ENCODE results near the gene E2F7. TPM values are rescaled to one million over a fixed set of nuclear protein-coding genes. Genes with fewer than 3 reads are reported as not detected.

The E2F7 gene
- total and polyA plus RNA-seq, 4 donors: 2.4 to 4.0 (median 3.4) TPM

DNA sequence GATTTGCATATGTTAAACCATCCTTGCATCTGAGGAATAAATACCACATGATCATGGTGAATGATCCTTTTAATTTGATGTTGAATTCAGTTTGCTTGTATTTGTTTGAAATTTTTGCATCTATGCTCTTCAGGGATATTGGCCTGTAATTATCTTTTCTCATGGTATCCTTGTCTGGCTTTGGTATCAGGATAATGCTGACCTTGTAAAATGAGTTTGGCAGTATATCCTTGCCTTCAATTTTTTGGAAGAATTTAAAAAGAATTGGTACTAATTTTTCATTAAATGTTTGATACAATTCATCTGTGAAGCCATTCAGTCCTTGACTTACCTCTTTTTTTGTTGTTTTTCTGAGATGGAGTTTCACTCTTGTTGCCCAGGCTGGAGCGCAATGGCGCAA is 85.2 kb downstream of the E2F7 start:
- peaks cover 4% of the 10 kb centered on the region for H3K9me3 ChIP-seq (ENCODE audit: control insufficient read depth, insufficient read depth, low read length)
- H3K36me3 ChIP-seq (ENCODE audit: control insufficient read depth, insufficient read depth, low read length): no peaks in the 10 kb centered on the region
- no peak for DNase-seq (ENCODE audit: low read depth in 4 of 6, low spot score in 6 of 6)
- H3K4me3 ChIP-seq (ENCODE audit: low read depth, low read length): no peak overlapping the region
- no peak overlapping the region for H3K27ac ChIP-seq (ENCODE audit: low read depth, low read length)
- no peaks in the 10 kb centered on the region for H3K27me3 ChIP-seq (ENCODE audit: control insufficient read depth, insufficient read depth, low read length)
- no peaks in the 10 kb centered on the region for H3K4me1 ChIP-seq (ENCODE audit: control insufficient read depth, insufficient read depth, low read length)
- no CpG with 5 or more reads among the region's 2 CpGs for WGBS (ENCODE audit: insufficient coverage)

DNA sequence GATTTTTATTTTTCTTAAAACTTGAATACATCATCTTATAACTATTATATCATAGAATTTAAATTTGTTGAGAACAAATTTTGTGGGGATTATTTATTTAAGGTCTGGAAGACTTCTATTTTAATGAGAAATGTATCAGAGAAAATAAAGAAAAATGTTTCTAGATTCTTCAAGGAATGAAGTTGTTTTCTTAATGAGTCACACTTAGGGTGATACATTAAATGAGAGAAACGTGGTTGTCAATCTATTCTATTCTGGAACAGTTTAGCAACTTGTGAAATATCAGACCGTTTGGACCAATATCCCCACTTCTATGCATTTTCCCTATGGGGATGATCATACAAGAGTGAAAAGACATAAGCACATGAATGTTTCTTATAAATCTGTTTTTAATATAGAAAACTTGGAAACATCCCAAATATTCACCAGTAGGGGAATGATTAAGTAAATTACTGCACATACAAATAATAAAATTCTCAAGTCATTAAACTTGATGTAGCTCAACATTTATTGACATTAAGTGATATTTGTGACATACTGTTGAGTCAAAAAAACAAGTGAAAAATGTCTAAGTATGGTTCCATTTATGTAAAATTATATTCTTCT is 88.5 kb downstream of the E2F7 start:
- no peak overlapping the region for H3K27ac ChIP-seq (ENCODE audit: low read depth, low read length)
- WGBS (ENCODE audit: insufficient coverage): no CpG with 5 or more reads among the region's 2 CpGs

More for the DNA sequence above, 88.5 kb downstream of the E2F7 start:
- DNase-seq (ENCODE audit: low read depth in 4 of 6, low spot score in 6 of 6): no peak
- no peaks in the 10 kb centered on the region for H3K4me1 ChIP-seq (ENCODE audit: control insufficient read depth, insufficient read depth, low read length)
- H3K9me3 ChIP-seq (ENCODE audit: control insufficient read depth, insufficient read depth, low read length): no peaks in the 10 kb centered on the region
- H3K27me3 ChIP-seq (ENCODE audit: control insufficient read depth, insufficient read depth, low read length): no peaks in the 10 kb centered on the region
- no peak overlapping the region for H3K4me3 ChIP-seq (ENCODE audit: low read depth, low read length)
- H3K36me3 ChIP-seq (ENCODE audit: control insufficient read depth, insufficient read depth, low read length): no peaks in the 10 kb centered on the region

Other genes with a start within 250 kb of the E2F7 start
- gene CSRP2, start 186.6 kb downstream of the E2F7 start, total RNA-seq: 10 to 100 TPM; 26.8 to 85.9 TPM
- gene CSRP2, start 186.6 kb downstream of the E2F7 start, polyA plus RNA-seq (ENCODE audit: insufficient read length in 2 of 2): 10 to 100 TPM; 63.4 to 64.6 TPM

All from spinal cord (tissue), 10 donors.